Measurements from ENCODE around the gene ZSWIM8. TPM values are rescaled to one million over a fixed set of nuclear protein-coding genes. Genes with fewer than 3 reads are reported as not detected.
A peak's percentile ranks its signal among the peaks of the same experiment; 100 is the strongest.
"Not testable (repeated sequence)": the region's sequence is repeated elsewhere in the genome, so short reads cannot be mapped to it uniquely, and the experiment has no call there.

ZSWIM8 gene
- total RNA-seq, 4 donors from 2014 or later, result 87.5 to 345 (median 187) TPM

- peaks cover 0 to 77% (median 0%) of the 10 kb centered on the region in 3 donors for H3K36me3 ChIP-seq
- no peaks in the 10 kb centered on the region for H3K27me3 ChIP-seq
- peaks cover 0 to 10% (median 0%) of the 10 kb centered on the region in 4 donors for H3K4me1 ChIP-seq
- DNase-seq, result no peak
- H3K9me3 ChIP-seq, result no peaks in the 10 kb centered on the region
- H3K4me3 ChIP-seq, result no peak overlapping the region
- TF ChIP-seq CTCF (IDR thresholded peaks at IDR 0.05) (no peak), POLR2A (IDR thresholded peaks at IDR 0.05) (no peak)
- H3K27ac ChIP-seq, result no peak overlapping the region
These were observed 38.0 kb downstream of the ZSWIM8 start for GRCh38 chr10:73823391-73823790.

- Histone ChIP-seq H3K4me1 (peaks cover 0 to 9% (median 0%) of the 10 kb centered on the region in 4 donors), H3K4me3 (no peak overlapping the region), H3K27me3 (no peaks in the 10 kb centered on the region), H3K27ac (no peak overlapping the region), H3K36me3 (peaks cover 0 to 85% (median 0%) of the 10 kb centered on the region in 3 donors), H3K9me3 (no peaks in the 10 kb centered on the region)
- no peak for DNase-seq
- TF ChIP-seq POLR2A (IDR thresholded peaks at IDR 0.05), result no peak
- TF ChIP-seq CTCF (IDR thresholded peaks at IDR 0.05), result no peak
These were observed 38.8 kb downstream of the ZSWIM8 start for GRCh38 chr10:73824146-73824725.

DNA sequence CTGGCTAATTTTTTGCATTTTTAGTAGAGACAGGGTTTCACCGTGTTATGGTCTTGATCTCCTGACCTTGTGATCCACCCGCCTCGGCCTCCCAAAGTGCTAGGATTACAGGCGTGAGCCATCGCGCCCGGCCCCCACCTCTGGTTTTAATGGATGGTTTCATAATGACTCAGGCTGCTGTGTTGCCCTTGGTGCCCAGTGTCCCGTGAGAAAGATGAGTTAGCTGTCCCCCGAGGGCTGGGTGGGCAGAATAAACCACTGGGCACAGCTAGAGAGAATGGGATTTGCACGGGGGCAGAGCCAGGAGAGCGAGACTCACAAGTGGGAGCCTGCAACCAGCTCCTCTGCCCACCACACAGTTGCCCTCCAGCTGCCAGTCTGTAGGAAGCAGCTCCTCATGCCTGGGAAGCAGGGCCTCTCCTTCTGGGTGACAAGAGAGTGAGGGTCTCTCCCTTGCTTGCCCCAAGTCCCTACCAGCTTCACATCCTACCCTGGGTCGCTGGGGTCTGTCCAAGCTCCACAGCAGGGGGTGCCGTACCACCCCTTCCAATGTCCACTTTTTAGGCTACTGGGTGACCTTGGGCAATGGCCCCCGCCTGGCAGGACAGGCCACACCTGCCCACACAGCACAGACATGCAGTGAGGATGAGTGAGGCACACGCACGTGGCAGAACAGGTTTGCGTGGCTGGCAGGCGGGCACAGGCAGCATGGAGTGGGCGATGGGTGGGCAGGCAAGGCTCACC is 42.1 kb downstream of the ZSWIM8 start:
- Histone ChIP-seq H3K4me1 (no peaks in the 10 kb centered on the region), H3K9me3 (no peaks in the 10 kb centered on the region), H3K27ac (no peak overlapping the region), H3K36me3 (peaks cover 0 to 79% (median 0%) of the 10 kb centered on the region in 3 donors), H3K4me3 (no peak overlapping the region), H3K27me3 (no peaks in the 10 kb centered on the region)
- TF ChIP-seq CTCF (IDR thresholded peaks at IDR 0.05) (no peak), POLR2A (IDR thresholded peaks at IDR 0.05) (no peak)
- no peak for DNase-seq

GRCh38 chr10:73828161-73828560 is 42.8 kb downstream of the ZSWIM8 start:
- DNase-seq, result no peak
- Histone ChIP-seq H3K36me3 (peaks cover 0 to 74% (median 0%) of the 10 kb centered on the region in 3 donors), H3K27ac (no peak overlapping the region), H3K27me3 (no peaks in the 10 kb centered on the region), H3K4me1 (no peaks in the 10 kb centered on the region), H3K4me3 (no peak overlapping the region), H3K9me3 (no peaks in the 10 kb centered on the region)
- no peak for TF ChIP-seq POLR2A (IDR thresholded peaks at IDR 0.05)
- no peak for TF ChIP-seq CTCF (IDR thresholded peaks at IDR 0.05)

DNA sequence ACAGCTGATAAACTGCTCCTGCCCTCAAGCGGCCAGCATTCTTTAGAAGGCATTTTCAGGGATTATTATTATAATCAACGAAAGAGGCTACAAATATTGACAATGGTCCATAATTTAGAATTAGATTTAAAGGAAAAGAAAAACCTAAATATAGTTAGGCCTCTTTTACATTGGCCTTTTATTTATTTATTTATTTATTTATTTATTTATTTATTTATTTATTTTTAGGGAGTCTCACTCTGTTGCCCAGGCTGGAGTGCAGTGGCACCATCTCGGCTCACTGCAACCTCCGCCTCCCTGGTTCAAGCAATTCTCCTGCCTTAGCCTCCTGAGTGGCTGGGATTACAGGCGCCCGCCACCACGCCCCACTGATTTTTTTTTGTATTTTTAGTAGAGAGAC is 43.7 kb downstream of the ZSWIM8 start:
- H3K36me3 ChIP-seq, result peaks cover 0 to 65% (median 0%) of the 10 kb centered on the region in 3 donors
- not testable (repeated sequence) for H3K4me3 ChIP-seq, H3K27me3 ChIP-seq, H3K27ac ChIP-seq, H3K9me3 ChIP-seq, DNase-seq, H3K4me1 ChIP-seq

DNA sequence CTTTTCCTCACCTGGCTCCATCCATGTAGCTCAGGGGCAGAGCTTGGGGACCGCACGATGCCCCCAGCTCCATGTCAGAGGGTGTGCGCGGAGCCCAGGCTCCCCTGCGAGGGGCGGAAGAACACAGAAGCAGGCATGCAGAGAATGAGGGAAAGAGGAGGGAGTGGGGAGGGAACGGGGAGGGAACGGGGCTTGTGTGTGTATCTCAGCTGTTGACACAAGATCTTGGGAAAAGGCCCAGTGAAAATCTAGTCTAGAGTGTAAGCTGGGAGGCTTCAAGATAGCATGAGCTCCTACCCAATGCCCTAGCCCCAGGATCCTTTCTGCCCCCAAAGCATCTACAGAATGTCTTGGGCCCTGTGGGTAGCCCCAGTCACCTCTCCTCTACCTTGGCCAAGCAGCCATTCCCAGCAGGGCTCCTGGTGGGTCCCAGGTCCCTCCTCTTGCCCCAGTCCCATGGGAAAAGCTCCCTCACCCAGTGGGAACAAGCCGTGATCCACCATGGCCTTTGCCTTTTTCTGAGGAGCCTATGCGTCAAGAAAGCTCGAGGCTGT is 51.1 kb downstream of the ZSWIM8 start:
- peaks cover 0 to 75% (median 0%) of the 10 kb centered on the region in 3 donors for H3K36me3 ChIP-seq
- no peak overlapping the region for H3K4me3 ChIP-seq
- TF ChIP-seq POLR2A (IDR thresholded peaks at IDR 0.05), result no peak
- TF ChIP-seq CTCF (IDR thresholded peaks at IDR 0.05), result no peak
- no peaks in the 10 kb centered on the region for H3K4me1 ChIP-seq
- H3K27me3 ChIP-seq, result no peaks in the 10 kb centered on the region
- DNase-seq, result peak in 1 of 3 donors; percentile 34
- H3K27ac ChIP-seq, result no peak overlapping the region
- H3K9me3 ChIP-seq, result no peaks in the 10 kb centered on the region

Data from Peyer's patch (tissue), 4 donors.